ENCODE data around the gene MAPRE3.

MAPRE3 gene

DNA sequence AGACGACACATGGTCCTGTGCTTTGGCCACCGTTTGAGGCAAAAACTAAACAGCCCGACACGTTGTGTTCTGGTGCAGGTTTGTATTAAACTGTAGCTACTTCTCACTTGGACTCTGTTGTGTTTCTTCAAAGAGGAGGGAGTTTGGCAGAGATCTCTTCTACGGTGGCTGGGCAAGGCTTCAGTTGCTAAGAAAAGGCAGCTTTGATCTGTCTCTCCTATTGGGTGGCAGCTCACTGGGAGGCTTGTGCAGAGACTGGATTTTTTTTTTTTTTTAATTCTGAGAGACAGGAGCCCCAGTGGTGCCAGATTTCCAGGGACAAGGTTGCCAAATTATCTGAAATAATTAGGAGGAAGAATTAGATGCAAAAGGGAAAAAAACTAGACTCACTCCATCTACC is 20.2 kb upstream of the MAPRE3 start:
- H3K4me3 ChIP-seq (ENCODE audit: low read depth, low read length) = no peak overlapping the region
- DNase-seq (ENCODE audit: low read depth) = no peak
- TF ChIP-seq, protein P1, sequence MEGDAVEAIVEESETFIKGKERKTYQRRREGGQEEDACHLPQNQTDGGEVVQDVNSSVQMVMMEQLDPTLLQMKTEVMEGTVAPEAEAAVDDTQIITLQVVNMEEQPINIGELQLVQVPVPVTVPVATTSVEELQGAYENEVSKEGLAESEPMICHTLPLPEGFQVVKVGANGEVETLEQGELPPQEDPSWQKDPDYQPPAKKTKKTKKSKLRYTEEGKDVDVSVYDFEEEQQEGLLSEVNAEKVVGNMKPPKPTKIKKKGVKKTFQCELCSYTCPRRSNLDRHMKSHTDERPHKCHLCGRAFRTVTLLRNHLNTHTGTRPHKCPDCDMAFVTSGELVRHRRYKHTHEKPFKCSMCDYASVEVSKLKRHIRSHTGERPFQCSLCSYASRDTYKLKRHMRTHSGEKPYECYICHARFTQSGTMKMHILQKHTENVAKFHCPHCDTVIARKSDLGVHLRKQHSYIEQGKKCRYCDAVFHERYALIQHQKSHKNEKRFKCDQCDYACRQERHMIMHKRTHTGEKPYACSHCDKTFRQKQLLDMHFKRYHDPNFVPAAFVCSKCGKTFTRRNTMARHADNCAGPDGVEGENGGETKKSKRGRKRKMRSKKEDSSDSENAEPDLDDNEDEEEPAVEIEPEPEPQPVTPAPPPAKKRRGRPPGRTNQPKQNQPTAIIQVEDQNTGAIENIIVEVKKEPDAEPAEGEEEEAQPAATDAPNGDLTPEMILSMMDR (conservative IDR thresholded peaks at IDR 0.05; ENCODE audit: low read depth, low read length) = no peak

DNA sequence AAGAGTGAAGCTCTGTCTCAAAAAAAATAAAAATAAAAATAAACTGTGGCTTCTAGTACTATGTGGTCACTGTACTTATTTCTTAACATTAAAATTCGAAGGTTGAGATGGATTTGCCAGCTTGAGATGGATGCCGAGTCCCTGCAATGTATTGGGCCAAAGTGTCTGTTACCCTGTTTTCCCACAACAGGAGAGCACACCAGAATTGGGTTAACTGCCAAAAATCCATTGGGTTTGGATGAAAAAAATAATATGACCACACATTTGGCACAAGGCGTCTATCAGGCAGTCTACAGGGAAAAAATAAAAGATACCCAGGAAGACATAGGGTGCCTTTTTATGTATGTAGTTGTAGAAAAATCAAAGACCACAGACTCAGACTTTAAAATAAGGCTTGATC is 19.2 kb upstream of the MAPRE3 start:
- DNase-seq (ENCODE audit: low read depth) = no peak
- no peak overlapping the region for H3K4me3 ChIP-seq (ENCODE audit: low read depth, low read length)
- TF ChIP-seq, protein P1 (conservative IDR thresholded peaks at IDR 0.05; ENCODE audit: low read depth, low read length) = no peak

DNA sequence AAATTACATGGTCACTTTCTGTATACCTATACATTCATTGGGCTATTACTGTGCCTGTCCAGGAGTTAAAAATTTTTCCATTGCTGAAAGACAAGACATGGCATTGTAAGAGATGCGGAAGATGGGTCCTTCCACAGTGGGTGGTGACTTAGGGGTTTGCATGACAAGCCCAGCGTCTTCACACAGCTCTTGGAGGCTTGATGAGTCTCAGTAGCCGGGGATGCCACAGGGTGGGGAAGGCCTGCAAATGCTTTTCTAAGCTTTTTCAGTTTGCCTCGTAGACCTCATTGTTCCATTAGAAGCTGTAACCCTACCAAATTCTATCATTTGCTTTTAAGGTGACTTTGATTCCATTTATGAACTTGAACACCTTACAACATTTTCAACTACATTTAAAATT is 18.1 kb upstream of the MAPRE3 start:
- TF ChIP-seq, protein P1 (conservative IDR thresholded peaks at IDR 0.05; ENCODE audit: low read depth, low read length) = no peak

DNA sequence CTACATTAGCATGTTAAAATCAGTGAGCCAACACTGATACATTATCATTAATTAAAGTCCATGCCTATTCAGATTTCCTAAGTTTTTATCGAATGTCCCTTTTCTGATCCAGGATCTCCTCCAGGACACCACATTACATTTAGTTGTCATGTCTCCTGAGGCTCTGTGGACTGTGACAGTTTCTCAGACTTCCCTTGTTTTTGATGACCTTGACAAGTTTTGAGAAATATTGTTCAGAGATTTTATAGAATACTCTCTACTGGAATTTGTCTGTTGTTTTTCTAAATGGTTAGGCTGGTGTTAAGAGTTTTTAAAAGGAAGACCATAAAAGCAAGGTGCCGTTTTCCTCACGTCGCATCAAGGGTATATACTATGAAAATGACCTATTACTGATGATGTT is 16.3 kb upstream of the MAPRE3 start:
- TF ChIP-seq, protein P1 (conservative IDR thresholded peaks at IDR 0.05; ENCODE audit: low read depth, low read length) = no peak
- no peak for DNase-seq (ENCODE audit: low read depth)
- H3K4me3 ChIP-seq (ENCODE audit: low read depth, low read length) = no peak overlapping the region

More for the DNA sequence above, 18.1 kb upstream of the MAPRE3 start:
- DNase-seq (ENCODE audit: low read depth) = no peak
- H3K4me3 ChIP-seq (ENCODE audit: low read depth, low read length) = no peak overlapping the region

DNA sequence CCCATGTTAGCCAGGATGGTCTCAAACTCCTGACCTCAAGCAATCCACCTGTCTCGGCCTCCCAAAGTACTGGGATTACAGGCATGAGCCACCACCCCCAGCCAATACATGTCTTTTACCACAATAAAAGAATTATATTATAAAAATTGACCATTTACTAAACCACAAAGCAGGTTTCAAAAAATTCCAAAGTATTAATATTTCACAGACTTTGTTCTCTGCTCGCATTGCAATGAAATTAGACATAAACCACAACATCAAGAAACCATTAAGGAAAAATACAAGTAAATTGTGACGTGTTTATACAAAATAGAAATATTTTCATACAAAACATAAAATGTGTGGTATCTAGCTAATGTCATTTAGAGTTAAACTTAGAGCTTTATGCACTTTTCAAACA is 13.4 kb upstream of the MAPRE3 start:
- DNase-seq (ENCODE audit: low read depth) = no peak
- no peak overlapping the region for H3K4me3 ChIP-seq (ENCODE audit: low read depth, low read length)
- TF ChIP-seq, protein P1 (conservative IDR thresholded peaks at IDR 0.05; ENCODE audit: low read depth, low read length) = no peak

DNA sequence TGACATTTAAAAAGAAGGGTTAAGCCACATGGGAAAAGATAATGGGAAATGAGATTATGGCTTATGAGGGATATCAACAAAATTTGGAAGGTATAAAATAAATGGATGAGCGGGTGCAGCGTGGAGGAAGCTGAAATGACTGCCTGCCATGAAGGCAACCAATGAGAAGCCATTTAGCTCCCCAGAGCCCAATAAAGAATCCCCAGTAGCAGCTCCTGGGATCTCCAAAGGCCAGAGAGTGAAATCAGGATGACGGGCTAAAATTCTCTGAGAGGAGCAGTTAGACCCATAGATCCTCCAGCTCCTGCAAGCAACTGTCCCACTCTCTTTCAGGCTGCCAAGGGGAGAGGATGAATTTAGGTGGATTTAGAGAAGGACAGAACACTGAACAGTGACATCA is 12.9 kb upstream of the MAPRE3 start:
- no peak for DNase-seq (ENCODE audit: low read depth)
- H3K4me3 ChIP-seq (ENCODE audit: low read depth, low read length) = no peak overlapping the region
- TF ChIP-seq, protein P1 (conservative IDR thresholded peaks at IDR 0.05; ENCODE audit: low read depth, low read length) = no peak

DNA sequence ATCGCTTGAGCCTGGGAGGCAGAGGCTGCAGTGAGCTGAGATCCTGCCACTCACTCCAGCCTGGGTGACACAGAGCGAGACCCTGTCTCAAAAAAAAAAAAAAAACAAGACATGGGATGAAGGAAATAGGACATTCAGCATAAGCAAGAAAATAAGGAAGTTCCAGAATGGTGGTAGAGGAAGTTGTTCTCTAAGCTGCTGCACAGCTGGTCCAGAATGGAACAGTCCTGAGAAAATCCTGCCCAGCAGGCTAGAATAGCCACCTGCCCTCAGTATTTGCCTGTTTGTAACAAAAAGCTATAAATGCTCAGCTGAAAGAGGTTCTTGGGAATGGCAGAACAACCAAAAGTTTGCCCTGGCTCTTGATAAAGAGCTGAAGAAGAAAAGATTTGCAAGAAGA is 11.1 kb upstream of the MAPRE3 start:
- no peak for DNase-seq (ENCODE audit: low read depth)
- H3K4me3 ChIP-seq (ENCODE audit: low read depth, low read length) = no peak overlapping the region
- TF ChIP-seq, protein P1 (conservative IDR thresholded peaks at IDR 0.05; ENCODE audit: low read depth, low read length) = no peak
